HEK293 (cell line): Measurements from ENCODE around the gene PIP4K2A.

Experiments used
- CTCF ChIA-PET: fragments of 350-600 bp; formaldehyde crosslinking; extraction: SDS; loops from one replicate; lab custom pipeline; 2021; ENCODE audit warnings: antibody characterized with exemption; lab: Yijun Ruan, JAX
- POLR2A ChIA-PET: fragments of 300-600 bp; formaldehyde crosslinking; extraction: SDS; loops from one replicate; lab custom pipeline; 2020; ENCODE audit warnings: antibody characterized with exemption, inconsistent platforms; lab: Yijun Ruan, JAX
- H3K27ac ChIP-seq: fragments of 200-500 bp; sonication (Bioruptor generic); 2 replicates; pipeline ENCODE4 v1.5.1; 2014; ENCODE audit warnings: low read depth, low read length, control low read depth, inconsistent platforms; ENCODE audit errors: extremely low read depth
- H3K36me3 ChIP-seq, 2 experiments: fragments of 200-500 bp in 1 of 2; sonication (Bioruptor generic) in 1 of 2; 1 replicate in 1 of 2; 2 replicates in 1 of 2; pipeline ENCODE4 v1.5.1; 2014 to 2017; ENCODE audit warnings: inconsistent platforms in 2 of 2, low read length in 2 of 2; ENCODE audit not compliant: control insufficient read depth in 2 of 2, insufficient read depth in 1 of 2
- H3K4me1 ChIP-seq: fragments of 200-500 bp; sonication (Bioruptor generic); 2 replicates; pipeline ENCODE4 v1.5.1; 2014; ENCODE audit warnings: mild to moderate bottlenecking, low read length, inconsistent platforms; ENCODE audit not compliant: control insufficient read depth, insufficient read depth
- H3K4me3 ChIP-seq: 2 replicates; pipeline ENCODE4 v1.5.1; 2011; ENCODE audit warnings: low read depth, mild to moderate bottlenecking, control low read depth, low read length, moderate library complexity
- H3K9me3 ChIP-seq: fragments of 200-500 bp; sonication (Bioruptor generic); 2 replicates; pipeline ENCODE4 v1.5.1; 2014; ENCODE audit warnings: low read depth, low read length, inconsistent platforms; ENCODE audit not compliant: control insufficient read depth, insufficient read depth
- GLIS1 ChIP-seq: fragments of 450-650 bp; formaldehyde crosslinking; IDR thresholded peaks from 2 replicates; pipeline ENCODE4 v1.5.1; 2016; ENCODE audit warnings: missing biosample characterization, missing genetic modification characterization
- INSM2 ChIP-seq: fragments of 450-650 bp; formaldehyde crosslinking; IDR thresholded peaks from 2 replicates; pipeline ENCODE4 v1.5.1; 2016; ENCODE audit warnings: missing biosample characterization, missing genetic modification characterization
- MEIS1 ChIP-seq: sonication (generic); formaldehyde crosslinking; IDR thresholded peaks from 2 replicates; pipeline ENCODE4 v1.8.1; 2022; ENCODE audit warnings: missing genetic modification reagents, mild to moderate bottlenecking, borderline replicate concordance
- MZF1 ChIP-seq: fragments of 450-650 bp; formaldehyde crosslinking; IDR thresholded peaks from 2 replicates; pipeline ENCODE4 v1.5.1; 2017; ENCODE audit warnings: missing biosample characterization, missing genetic modification characterization, borderline replicate concordance
- OVOL3 ChIP-seq: fragments of 450-650 bp; formaldehyde crosslinking; IDR thresholded peaks from 2 replicates; pipeline ENCODE4 v1.5.1; 2016; ENCODE audit warnings: missing biosample characterization, missing genetic modification characterization
- YY1 ChIP-seq: fragments of 450-650 bp; formaldehyde crosslinking; IDR thresholded peaks from 2 replicates; pipeline ENCODE4 v1.5.1; 2018; ENCODE audit warnings: missing biosample characterization, missing genetic modification characterization
- ZFP69B ChIP-seq: fragments of 450-650 bp; formaldehyde crosslinking; IDR thresholded peaks from 2 replicates; pipeline ENCODE4 v1.5.1; 2016; ENCODE audit warnings: missing biosample characterization, missing genetic modification characterization
- ZIC2 ChIP-seq: fragments of 450-650 bp; formaldehyde crosslinking; IDR thresholded peaks from 2 replicates; pipeline ENCODE4 v1.5.1; 2016; ENCODE audit warnings: missing biosample characterization, missing genetic modification characterization
- ZNF155 ChIP-seq: fragments of 450-650 bp; formaldehyde crosslinking; IDR thresholded peaks from 2 replicates; pipeline ENCODE4 v1.5.1; 2016; ENCODE audit warnings: missing biosample characterization, missing genetic modification characterization
- ZNF175 ChIP-seq: fragments of 450-650 bp; formaldehyde crosslinking; IDR thresholded peaks from 2 replicates; pipeline ENCODE4 v1.5.1; 2016; ENCODE audit warnings: missing biosample characterization, missing genetic modification characterization
- ZNF2 ChIP-seq: fragments of 450-650 bp; formaldehyde crosslinking; IDR thresholded peaks from 2 replicates; pipeline ENCODE4 v1.5.1; 2016; ENCODE audit warnings: missing biosample characterization, missing genetic modification characterization
- ZNF223 ChIP-seq: fragments of 450-650 bp; formaldehyde crosslinking; IDR thresholded peaks from 2 replicates; pipeline ENCODE4 v1.5.1; 2016; ENCODE audit warnings: missing biosample characterization, missing genetic modification characterization
- ZNF362 ChIP-seq: fragments of 450-650 bp; formaldehyde crosslinking; IDR thresholded peaks from 2 replicates; pipeline ENCODE4 v1.5.1; 2016; ENCODE audit warnings: missing biosample characterization, missing genetic modification characterization
- ZNF423 ChIP-seq: fragments of 450-650 bp; formaldehyde crosslinking; IDR thresholded peaks from 2 replicates; pipeline ENCODE4 v1.5.1; 2016; ENCODE audit warnings: missing biosample characterization, missing genetic modification characterization
- ZNF488 ChIP-seq: fragments of 450-650 bp; formaldehyde crosslinking; IDR thresholded peaks from 2 replicates; pipeline ENCODE4 v1.5.1; 2016; ENCODE audit warnings: missing biosample characterization, missing genetic modification characterization
- ZNF555 ChIP-seq: fragments of 450-650 bp; formaldehyde crosslinking; conservative IDR thresholded peaks from 2 replicates; pipeline ENCODE4 v1.5.1; 2017; ENCODE audit warnings: missing biosample characterization, mild to moderate bottlenecking, missing genetic modification characterization, inconsistent platforms
- ZNF558 ChIP-seq: fragments of 450-650 bp; formaldehyde crosslinking; IDR thresholded peaks from 2 replicates; pipeline ENCODE4 v1.5.1; 2016; ENCODE audit warnings: missing biosample characterization, missing genetic modification characterization
- ZNF560 ChIP-seq: fragments of 450-650 bp; formaldehyde crosslinking; IDR thresholded peaks from 2 replicates; pipeline ENCODE4 v1.5.1; 2017; ENCODE audit warnings: missing biosample characterization, missing genetic modification characterization, borderline replicate concordance
- ZNF654 ChIP-seq: fragments of 450-650 bp; formaldehyde crosslinking; IDR thresholded peaks from 2 replicates; pipeline ENCODE4 v1.5.1; 2016; ENCODE audit warnings: low read depth, missing biosample characterization, missing genetic modification characterization
- ZNF670 ChIP-seq: fragments of 450-650 bp; formaldehyde crosslinking; IDR thresholded peaks from 2 replicates; pipeline ENCODE4 v1.5.1; 2016; ENCODE audit warnings: missing biosample characterization, missing genetic modification characterization, low read depth
- ZNF692 ChIP-seq: fragments of 450-650 bp; formaldehyde crosslinking; IDR thresholded peaks from 2 replicates; pipeline ENCODE4 v1.5.1; 2016; ENCODE audit warnings: missing biosample characterization, missing genetic modification characterization
- ZNF776 ChIP-seq: fragments of 450-650 bp; formaldehyde crosslinking; IDR thresholded peaks from 2 replicates; pipeline ENCODE4 v1.5.0; 2017; ENCODE audit warnings: missing biosample characterization, missing genetic modification characterization, borderline replicate concordance
- ZNF785 ChIP-seq: fragments of 450-650 bp; formaldehyde crosslinking; IDR thresholded peaks from 2 replicates; pipeline ENCODE4 v1.5.1; 2016; ENCODE audit warnings: missing biosample characterization, missing genetic modification characterization
- ZSCAN5A ChIP-seq: fragments of 450-650 bp; formaldehyde crosslinking; IDR thresholded peaks from 2 replicates; pipeline ENCODE4 v1.5.1; 2016; ENCODE audit warnings: missing biosample characterization, missing genetic modification characterization

The PIP4K2A gene

GRCh38 chr10:22579826-22580225, 134.6 kb downstream of the PIP4K2A start:
- Histone ChIP-seq H3K4me3 (no peak overlapping the region), H3K4me1 (no peaks in the 10 kb centered on the region), H3K9me3 (no peaks in the 10 kb centered on the region), H3K36me3 (peaks cover 0 to 8% of the 10 kb centered on the region in 2 experiments; a peak in 2 of 3 replicates), H3K27ac (no peak overlapping the region)
- no peak for TF ChIP-seq ZNF155 (tag by site-specific recombination)
- POLR2A ChIA-PET: no interaction called here
- CTCF ChIA-PET: no interaction called here

GRCh38 chr10:22573820-22574569, 140.4 kb downstream of the PIP4K2A start:
- Histone ChIP-seq H3K4me3 (no peak overlapping the region), H3K27ac (no peak overlapping the region), H3K36me3 (peaks cover 6 to 13% of the 10 kb centered on the region in 2 experiments; a peak in 2 of 3 replicates), H3K9me3 (no peaks in the 10 kb centered on the region), H3K4me1 (no peaks in the 10 kb centered on the region)
- TF ChIP-seq ZNF488 (no peak), ZNF654 (tag by site-specific recombination) (peak; percentile 39), ZFP69B (tag by site-specific recombination) (no peak), MZF1 (tag by site-specific recombination) (no peak), GLIS1 (tag by site-specific recombination) (no peak)
- ChIA-PET CTCF (interaction anchor here (0.6 to 3.4 kb wide), 26 partner anchors 10 to 580 kb away, joined by 3 to 23 read pairs (median 4); no protein-coding TSS in a partner anchor), POLR2A (no interaction called here)

GRCh38 chr10:22570733-22571430, 143.5 kb downstream of the PIP4K2A start:
- no peak overlapping the region for H3K27ac ChIP-seq
- no peak overlapping the region for H3K4me3 ChIP-seq
- no peaks in the 10 kb centered on the region for H3K9me3 ChIP-seq
- ChIA-PET CTCF (interaction anchor here (1.1 kb wide), 1 partner anchor 580 kb away, joined by 3 read pairs; no protein-coding TSS in a partner anchor), POLR2A (interaction anchor here (0.6 kb wide), 1 partner anchor 719 kb away, joined by 3 read pairs; no protein-coding TSS in a partner anchor)
- H3K36me3 ChIP-seq: peaks cover 6 to 40% of the 10 kb centered on the region in 2 experiments; a peak in 2 of 3 replicates
- H3K4me1 ChIP-seq: no peaks in the 10 kb centered on the region
- TF ChIP-seq ZSCAN5A (no peak), ZNF175 (tag by site-specific recombination) (no peak), ZNF776 (no peak), ZNF692 (tag by site-specific recombination) (no peak), OVOL3 (tag by site-specific recombination) (no peak), ZNF223 (no peak), ZNF560 (no peak), ZNF785 (tag by site-specific recombination) (no peak), ZNF670 (tag by site-specific recombination) (no peak), MEIS1 (no peak), ZIC2 (tag by site-specific recombination) (no peak), INSM2 (no peak), YY1 (tag by site-specific recombination) (no peak), ZNF2 (no peak), ZNF423 (tag by site-specific recombination) (no peak), ZNF362 (no peak), ZNF555 (tag by site-specific recombination) (no peak), ZNF558 (tag by site-specific recombination) (no peak)
